T-cell (primary cell): Measurements from ENCODE around the gene FTHL17. TPM values are rescaled to one million over a fixed set of nuclear protein-coding genes. Genes with fewer than 3 reads are reported as not detected.

Experiments used
- ATAC-seq, 4 experiments: fragments of 200-7000 bp in 3 of 4; fragments of 150-1000 bp in 1 of 4; cut with Tn5 transposase; replicated peaks in 1 of 4; 1 replicate in 3 of 4; 2 replicates in 1 of 4; pipeline ENCODE4 v1.10.0; 2021; ENCODE audit warnings: moderate library complexity in 3 of 4, mild to moderate bottlenecking in 2 of 4, moderate number of reproducible peaks in 1 of 4
- CTCF ChIA-PET, 2 donors: fragments of 300-600 bp; sonication (Branson Sonifier 250); formaldehyde crosslinking; loops; one replicate each; lab custom pipeline; 2022; ENCODE audit warnings: antibody characterized with exemption in 2 of 2; lab: Charles Lee
- POLR2A ChIA-PET, 2 donors: fragments of 300-600 bp; sonication (Branson Sonifier 250); formaldehyde crosslinking; loops; one replicate each; lab custom pipeline; 2022; ENCODE audit warnings: antibody characterized with exemption in 2 of 2; lab: Charles Lee
- DNase-seq, 35 experiments: peaks; one replicate each; pipeline versions ENCODE4 v3.0.0 to v3.0.0-alpha.2; 2013 to 2023
- H3K27ac ChIP-seq: one replicate; pipeline ENCODE4 v1.5.1; 2013; ENCODE audit warnings: low read length
- H3K27me3 ChIP-seq, 2 experiments: replicated peaks in 1 of 2; 1 replicate in 1 of 2; 2 replicates in 1 of 2; pipeline versions ENCODE4 v1.6.1 to v1.7.0; 2013; ENCODE audit warnings: low read length in 1 of 2, mixed read lengths in 1 of 2; ENCODE audit not compliant: control insufficient read depth in 2 of 2, insufficient read depth in 2 of 2; ENCODE audit errors: extremely low read depth in 1 of 2
- H3K36me3 ChIP-seq, 2 donors: 1 replicate in 1 of 2; 2 replicates in 1 of 2; pipeline versions ENCODE4 v1.6.1 to v1.7.0; 2013; ENCODE audit warnings: low read length in 1 of 2; ENCODE audit not compliant: control insufficient read depth in 2 of 2, insufficient read depth in 1 of 2; ENCODE audit errors: extremely low read depth in 1 of 2
- H3K4me1 ChIP-seq, 2 experiments: 1 replicate in 1 of 2; 2 replicates in 1 of 2; pipeline versions ENCODE4 v1.6.1 to v1.7.0; 2013; ENCODE audit warnings: low read length in 2 of 2, mixed read lengths in 1 of 2; ENCODE audit not compliant: insufficient read depth in 2 of 2, control insufficient read depth in 1 of 2; ENCODE audit errors: extremely low read depth in 1 of 2
- H3K4me3 ChIP-seq, 2 donors: 1 replicate in 1 of 2; 2 replicates in 1 of 2; pipeline versions ENCODE4 v1.5.1 to v1.7.0; 2013; ENCODE audit warnings: mild to moderate bottlenecking in 2 of 2, low read length in 1 of 2, moderate library complexity in 1 of 2; ENCODE audit not compliant: control insufficient read depth in 1 of 2; ENCODE audit errors: extremely low read depth in 1 of 2
- H3K9me3 ChIP-seq: 2 replicates; pipeline ENCODE4 v1.7.0; 2013
- H3K27ac Mint-ChIP-seq, 2 donors: one replicate each; pipeline ENCODE4 v1.8.0; 2020 to 2021; ENCODE audit warnings: mild to moderate bottlenecking in 2 of 2, mixed read lengths in 2 of 2
- H3K27me3 Mint-ChIP-seq, 2 donors: one replicate each; pipeline ENCODE4 v1.8.0; 2021 to 2022; ENCODE audit warnings: mixed read lengths in 2 of 2
- H3K36me3 Mint-ChIP-seq: one replicate; pipeline ENCODE4 v1.8.0; 2021; ENCODE audit warnings: mixed read lengths
- H3K4me1 Mint-ChIP-seq, 3 donors: one replicate each; pipeline ENCODE4 v1.8.0; 2020 to 2022; ENCODE audit warnings: mixed read lengths in 3 of 3, mild to moderate bottlenecking in 1 of 3
- H3K4me3 Mint-ChIP-seq, 3 donors: one replicate each; pipeline ENCODE4 v1.8.0; 2020 to 2022; ENCODE audit warnings: mild to moderate bottlenecking in 3 of 3, mixed read lengths in 3 of 3, moderate library complexity in 3 of 3
- H3K9me3 Mint-ChIP-seq, 3 donors: one replicate each; pipeline ENCODE4 v1.8.0; 2020 to 2022; ENCODE audit warnings: mixed read lengths in 3 of 3
- WGBS: methylation state at CpG from one replicate; pipeline ENCODE4 v1.1.5; 2013; ENCODE audit warnings: missing lambda C conversion rate; ENCODE audit not compliant: insufficient coverage; 5-methylcytosine and 5-hydroxymethylcytosine counted together
- total RNA-seq, 35 experiments: library from RNA in 6 of 35; stranded (reverse) in 6 of 35; fragments of 120-200 nt in 1 of 35; gene quantifications; one replicate each; pipeline versions ENCODE4 v1.2.1 to v1.2.4 and lab custom pipeline; 2013 to 2026

FTHL17 gene
- total RNA-seq, 5 donors from 2014 or later (not counting 1 experiment from before 2014, with no cell fraction given), result not detected

GRCh38 chrX:31057691-31058090 is 14.2 kb downstream of the FTHL17 start:
- ChIA-PET POLR2A (no interaction called here), CTCF (no interaction called here)
- no peaks in the 10 kb centered on the region for H3K27me3 ChIP-seq
- no peaks in the 10 kb centered on the region for H3K4me1 ChIP-seq
- Mint-ChIP-seq H3K4me1 (no peaks in the 10 kb centered on the region), H3K36me3 (no peaks in the 10 kb centered on the region), H3K9me3 (peaks cover 0 to 11% (median 0%) of the 10 kb centered on the region in 3 donors), H3K27ac (no peak overlapping the region), H3K27me3 (peaks cover 0 to 3% of the 10 kb centered on the region in 2 donors), H3K4me3 (no peak overlapping the region)
- no peaks in the 10 kb centered on the region for H3K9me3 ChIP-seq
- no peaks in the 10 kb centered on the region for H3K36me3 ChIP-seq
- no peak overlapping the region for H3K27ac ChIP-seq
- DNase-seq (no peak), ATAC-seq (no peak)
- WGBS, result no CpG with 5 or more reads among the region's 4 CpGs
- no peak overlapping the region for H3K4me3 ChIP-seq

GRCh38 chrX:31057291-31057690 is 14.6 kb downstream of the FTHL17 start:
- no CpG with 5 or more reads among the region's 3 CpGs for WGBS
- H3K4me1 ChIP-seq, result no peaks in the 10 kb centered on the region
- H3K9me3 Mint-ChIP-seq, result peaks cover 0 to 11% (median 0%) of the 10 kb centered on the region in 3 donors

GRCh38 chrX:31053621-31054020 is 18.2 kb downstream of the FTHL17 start:
- Histone ChIP-seq H3K4me1 (no peaks in the 10 kb centered on the region), H3K9me3 (no peaks in the 10 kb centered on the region), H3K27me3 (no peaks in the 10 kb centered on the region), H3K36me3 (no peaks in the 10 kb centered on the region), H3K4me3 (no peak overlapping the region), H3K27ac (no peak overlapping the region)
- H3K9me3 Mint-ChIP-seq, result peaks cover 0 to 11% (median 6%) of the 10 kb centered on the region in 3 donors
- ChIA-PET POLR2A (no interaction called here), CTCF (no interaction called here)
- no peak overlapping the region for H3K4me3 Mint-ChIP-seq
- no peak overlapping the region for H3K27ac Mint-ChIP-seq
- no CpG with 5 or more reads among the region's 3 CpGs for WGBS
- ATAC-seq (no peak), DNase-seq (no peak)
- H3K36me3 Mint-ChIP-seq, result no peaks in the 10 kb centered on the region
- no peaks in the 10 kb centered on the region for H3K4me1 Mint-ChIP-seq
- H3K27me3 Mint-ChIP-seq, result peaks cover 3 to 9% of the 10 kb centered on the region in 2 donors

More at GRCh38 chrX:31057291-31057690, 14.6 kb downstream of the FTHL17 start:
- no peaks in the 10 kb centered on the region for H3K36me3 Mint-ChIP-seq
- Histone ChIP-seq H3K27ac (no peak overlapping the region), H3K4me3 (no peak overlapping the region), H3K9me3 (no peaks in the 10 kb centered on the region), H3K27me3 (no peaks in the 10 kb centered on the region), H3K36me3 (no peaks in the 10 kb centered on the region)
- no peak overlapping the region for H3K4me3 Mint-ChIP-seq
- ATAC-seq, result no peak
- H3K4me1 Mint-ChIP-seq, result no peaks in the 10 kb centered on the region
- peaks cover 0 to 3% of the 10 kb centered on the region in 2 donors for H3K27me3 Mint-ChIP-seq
- POLR2A ChIA-PET, result no interaction called here
- H3K27ac Mint-ChIP-seq, result no peak overlapping the region
- CTCF ChIA-PET, result no interaction called here
- no peak for DNase-seq

- Histone ChIP-seq H3K36me3 (no peaks in the 10 kb centered on the region), H3K27ac (no peak overlapping the region), H3K4me3 (no peak overlapping the region), H3K27me3 (no peaks in the 10 kb centered on the region), H3K9me3 (no peaks in the 10 kb centered on the region), H3K4me1 (no peaks in the 10 kb centered on the region)
- POLR2A ChIA-PET, result no interaction called here
- H3K9me3 Mint-ChIP-seq, result no peaks in the 10 kb centered on the region
- CTCF ChIA-PET, result interaction anchor here (0.5 to 1.5 kb wide), 4 partner anchors 8 to 617 kb away, joined by 3 to 6 read pairs (median 4); no protein-coding TSS in a partner anchor
- H3K4me1 Mint-ChIP-seq, result peaks cover 0 to 7% (median 3%) of the 10 kb centered on the region in 3 donors
- no peak overlapping the region for H3K4me3 Mint-ChIP-seq
- peaks cover 2 to 14% of the 10 kb centered on the region in 2 donors for H3K27me3 Mint-ChIP-seq
- WGBS, result no CpG with 5 or more reads among the region's 3 CpGs
- ATAC-seq (no peak), DNase-seq (no peak)
- H3K36me3 Mint-ChIP-seq, result no peaks in the 10 kb centered on the region
- H3K27ac Mint-ChIP-seq, result no peak overlapping the region
Measured at GRCh38 chrX:31039327-31039711, 32.5 kb downstream of the FTHL17 start.

GRCh38 chrX:31038575-31039326 is 33.1 kb downstream of the FTHL17 start:
- no CpG with 5 or more reads among the region's 6 CpGs for WGBS
- H3K4me1 Mint-ChIP-seq, result peaks cover 0 to 7% (median 3%) of the 10 kb centered on the region in 3 donors
- Histone ChIP-seq H3K36me3 (no peaks in the 10 kb centered on the region), H3K4me3 (no peak overlapping the region), H3K4me1 (no peaks in the 10 kb centered on the region), H3K27me3 (no peaks in the 10 kb centered on the region), H3K27ac (no peak overlapping the region), H3K9me3 (no peaks in the 10 kb centered on the region)
- peak in 1 of 4 experiments; percentile 31 for ATAC-seq
- peak in 5 of 35 experiments; percentile 0 to 20 (median 4) for DNase-seq
- no peaks in the 10 kb centered on the region for H3K36me3 Mint-ChIP-seq
- POLR2A ChIA-PET, result no interaction called here
- no peak overlapping the region for H3K27ac Mint-ChIP-seq
- no peaks in the 10 kb centered on the region for H3K9me3 Mint-ChIP-seq
- peaks cover 2 to 14% of the 10 kb centered on the region in 2 donors for H3K27me3 Mint-ChIP-seq
- H3K4me3 Mint-ChIP-seq, result no peak overlapping the region
- CTCF ChIA-PET, result interaction anchor here (0.5 to 1.5 kb wide), 6 partner anchors 8 to 618 kb away, joined by 3 to 6 read pairs (median 4); no protein-coding TSS in a partner anchor

GRCh38 chrX:31036895-31037294 is 34.9 kb downstream of the FTHL17 start:
- DNase-seq, result peak in 1 of 35 experiments; percentile 3
- WGBS, result 45% methylated on average over 2 of the region's 3 CpGs

More at GRCh38 chrX:31036895-31037294, 34.9 kb downstream of the FTHL17 start:
- no peaks in the 10 kb centered on the region for H3K4me1 ChIP-seq
- H3K4me3 ChIP-seq, result no peak overlapping the region
- H3K9me3 Mint-ChIP-seq, result no peaks in the 10 kb centered on the region
- H3K36me3 Mint-ChIP-seq, result no peaks in the 10 kb centered on the region
- no peaks in the 10 kb centered on the region for H3K9me3 ChIP-seq
- POLR2A ChIA-PET, result no interaction called here
- H3K27me3 Mint-ChIP-seq, result peaks cover 6 to 20% of the 10 kb centered on the region in 2 donors
- CTCF ChIA-PET, result interaction anchor here in 1 of 2 donors (0.9 kb wide), 1 partner anchor 9 kb away, joined by 4 read pairs; no protein-coding TSS in a partner anchor
- H3K36me3 ChIP-seq, result no peaks in the 10 kb centered on the region
- no peak overlapping the region for H3K27ac Mint-ChIP-seq
- H3K4me1 Mint-ChIP-seq, result peaks cover 0 to 7% (median 3%) of the 10 kb centered on the region in 3 donors
- no peaks in the 10 kb centered on the region for H3K27me3 ChIP-seq
- ATAC-seq, result no peak
- no peak overlapping the region for H3K27ac ChIP-seq
- H3K4me3 Mint-ChIP-seq, result no peak overlapping the region
